ENCODE data around the gene PDPK1. TPM values are rescaled to one million over a fixed set of nuclear protein-coding genes. Genes with fewer than 3 reads are reported as not detected.
A peak's percentile ranks its signal among the peaks of the same experiment; 100 is the strongest.

PDPK1 gene
- total and polyA plus RNA-seq, 2 of the 4 experiments (the other 2 are of a cell fraction) = 10.6 to 27.3 TPM

- TF ChIP-seq RCOR1 (IDR thresholded peaks at IDR 0.05; ENCODE audit: insufficient replicate concordance, low read length) = no peak
These were observed 18.8 kb upstream of the PDPK1 start (continued) for GRCh38 chr16:2518823-2519710.

GRCh38 chr16:2519711-2520080 is 18.1 kb upstream of the PDPK1 start:
- Histone ChIP-seq H3K18ac (ENCODE audit: low read depth, low read length) (no peak overlapping the region), H3K9me1 (ENCODE audit: insufficient read depth, low read length) (peaks cover 19% of the 10 kb centered on the region), H2AK5ac (ENCODE audit: low read depth, low read length) (peak overlapping the region; percentile 95), H4K8ac (ENCODE audit: low read depth in 2 of 2, low read length in 2 of 2) (peak overlapping the region; percentile 73 to 91; a peak in 2 of 4 replicates), H3K56ac (ENCODE audit: extremely low read depth, insufficient read depth, low read length) (peak overlapping the region; percentile 59), H3K27me3 (ENCODE audit: control insufficient read depth, insufficient read depth, low read length) (no peaks in the 10 kb centered on the region), H3K4me3 (ENCODE audit: insufficient read depth, low read depth, low read length) (no peak overlapping the region), H2BK20ac (ENCODE audit: low read depth, low read length) (no peak overlapping the region), H3K36me3 (ENCODE audit: control insufficient read depth, insufficient read depth, low read length) (peaks cover 21% of the 10 kb centered on the region), H3K4me1 (ENCODE audit: control insufficient read depth, insufficient read depth, low read length) (peaks cover 13% of the 10 kb centered on the region), H2BK120ac (ENCODE audit: low read depth, low read length) (peak overlapping the region; percentile 58; the same call in 1 of the 2 replicates), H3K4ac (ENCODE audit: low read depth, low read length) (peak overlapping the region; percentile 69; the same call in 1 of the 2 replicates), H2AK9ac (replicated peaks; ENCODE audit: low read depth, low read length, poor library complexity) (peak overlapping the region; percentile 79), H2BK15ac (ENCODE audit: low read depth, low read length) (no peak overlapping the region; the same call in 2 of the 3 replicates), H2AFZ (replicated peaks; ENCODE audit: low read length, poor library complexity) (peak overlapping the region; percentile 99), H3K4me2 (ENCODE audit: low read depth, low read length) (peak overlapping the region; percentile 67), H3K79me1 (ENCODE audit: low read depth in 1 of 2, low read length in 2 of 2) (peaks cover 18 to 69% of the 10 kb centered on the region in 2 experiments), H3K14ac (replicated peaks; ENCODE audit: low read depth, low read length) (peak overlapping the region; percentile 73), H3K9ac (ENCODE audit: low read depth, low read length) (peak overlapping the region; percentile 26), H3K9me3 (ENCODE audit: control insufficient read depth, insufficient read depth, low read length) (no peaks in the 10 kb centered on the region), H3K23ac (ENCODE audit: low read depth, low read length) (peak overlapping the region; percentile 56; the same call in 1 of the 2 replicates), H4K91ac (ENCODE audit: insufficient read depth, low read depth, low read length) (peak overlapping the region; percentile 47; the same call in 1 of the 2 replicates), H4K20me1 (ENCODE audit: insufficient read depth, low read length) (peaks cover 54% of the 10 kb centered on the region), H2BK5ac (ENCODE audit: low read depth, low read length, poor library complexity, severe bottlenecking) (peak overlapping the region; percentile 11), H3K27ac (ENCODE audit: insufficient read depth, low read length) (peak overlapping the region; percentile 62), H4K5ac (ENCODE audit: low read depth, low read length) (no peak overlapping the region)
- in situ Hi-C loops (cut with MboI; ENCODE audit: low sequenced_read_pairs) (no loop called here), intact Hi-C loops (cut with micrococcal nuclease) (no loop called here), dilution Hi-C loops (cut with HindIII; ENCODE audit: low sequenced_read_pairs, unreplicated experiment) (no loop called here)
- CTCF ChIA-PET = interaction anchor here (0.6 kb wide), 1 partner anchor 1821 kb away, joined by 6 read pairs; no protein-coding TSS in a partner anchor
- no peak for DNase-seq
- no TSS peak for BruUV-seq (replicated peaks)
- 10% methylated on average over 6 of the region's 22 CpGs; no CpG with 5 or more reads in 1 of the 2 experiments for WGBS, 2 experiments (ENCODE audit: extremely low coverage in 2 of 2, insufficient read length in 1 of 2)
- no peak for ATAC-seq (ENCODE audit: low read depth)
- POLR2A ChIA-PET (ENCODE audit: unreplicated experiment) = interaction anchor here (1.0 kb wide), 1 partner anchor 10 kb away, joined by 3 read pairs; no protein-coding TSS in a partner anchor
- TF ChIP-seq MAZ (IDR thresholded peaks at IDR 0.05; ENCODE audit: borderline replicate concordance, low read depth, low read length) (no peak), MXI1 (IDR thresholded peaks at IDR 0.05; ENCODE audit: borderline replicate concordance, low read depth, low read length) (no peak), POLR2A (IDR thresholded peaks at IDR 0.05; ENCODE audit: low read depth, low read length) (no peak), RAD21 (IDR thresholded peaks at IDR 0.05; ENCODE audit: low read length) (no peak), SMC3 (IDR thresholded peaks at IDR 0.05; ENCODE audit: low read depth, low read length) (no peak), MAFK (IDR thresholded peaks at IDR 0.05; ENCODE audit: low read depth, low read length) (no peak), CHD1 (IDR thresholded peaks at IDR 0.05; ENCODE audit: low read depth, low read length) (no peak), CTCF (conservative IDR thresholded peaks at IDR 0.05; ENCODE audit: low read depth, low read length) (no peak), USF2 (IDR thresholded peaks at IDR 0.05; ENCODE audit: low read depth, low read length) (no peak), ELK1 (IDR thresholded peaks at IDR 0.05; ENCODE audit: borderline replicate concordance, low read depth, low read length) (no peak)

Data from IMR-90 (cell line).